HCT116 (cell line): Measurements from ENCODE around the gene PLEKHG5. TPM values are rescaled to one million over a fixed set of nuclear protein-coding genes. Genes with fewer than 3 reads are reported as not detected.

Source experiments
- ATAC-seq: fragments of 200-7000 bp; cut with Tn5 transposase; 2 replicates; pipeline ENCODE4 v1.9.1; 2020; ENCODE audit warnings: mild to moderate bottlenecking, moderate library complexity
- BruUV-seq: library from RNA; stranded (reverse); fragments of 400-500 nt; replicated peaks from 2 replicates; lab custom pipeline; 2021; lab: Mats Ljungman, UMichigan
- CTCF ChIA-PET: fragments of 300-600 bp; sonication (Branson Sonifier 250); formaldehyde crosslinking; loops from one replicate; lab custom pipeline; 2021; ENCODE audit warnings: antibody characterized with exemption; lab: Charles Lee
- POLR2A ChIA-PET: fragments of 300-600, 350-600 bp; sonication (Branson Sonifier 250); formaldehyde crosslinking; loops from one replicate; lab custom pipeline; 2021; ENCODE audit warnings: antibody characterized with exemption; lab: Charles Lee
- RAD21 ChIA-PET, 2 experiments: fragments of 300-600 bp; sonication (Branson Sonifier 250); formaldehyde crosslinking; loops; one replicate each; lab custom pipeline; 2023; ENCODE audit warnings: low total read pairs in 2 of 2; ENCODE audit not compliant: uncharacterized antibody in 2 of 2, unreplicated experiment in 2 of 2, low non-redundant PET in 1 of 2; lab: Charles Lee
- DNase-seq: peaks from one replicate; pipeline ENCODE4 v3.0.0-alpha.2; 2010; ENCODE audit warnings: low read depth, low spot score
- H2AFZ ChIP-seq: fragments of 200-600 bp; shearing (Covaris generic), sonication (generic); 2 replicates; pipeline ENCODE4 v1.6.1; 2017; ENCODE audit warnings: low read depth, mixed run types, mixed read lengths, antibody characterized with exemption, low read length; ENCODE audit not compliant: poor library complexity, severe bottlenecking
- H3K27ac ChIP-seq: 2 replicates; pipeline ENCODE4 v1.5.1; 2012; ENCODE audit warnings: low read depth, low read length
- H3K27me3 ChIP-seq: fragments of 200-600 bp; sonication (generic); 2 replicates; pipeline ENCODE4 v1.6.1; 2016; ENCODE audit warnings: mixed run types, low read length, mixed read lengths; ENCODE audit not compliant: insufficient read depth
- H3K36me3 ChIP-seq, 2 experiments: fragments of 200-500 bp in 1 of 2; fragments of 200-600 bp in 1 of 2; sonication (Bioruptor generic) in 1 of 2; sonication (generic) in 1 of 2; 2 replicates each; pipeline versions ENCODE4 v1.5.1 to v1.6.1; 2014 to 2016; ENCODE audit warnings: low read length in 2 of 2, inconsistent platforms in 1 of 2, mixed read lengths in 1 of 2, mixed run types in 1 of 2; ENCODE audit not compliant: insufficient read depth in 2 of 2, control insufficient read depth in 1 of 2
- H3K4me1 ChIP-seq, 2 experiments: fragments of 200-600 bp in 1 of 2; sonication (generic) in 1 of 2; 2 replicates each; pipeline versions ENCODE4 v1.5.1 to v1.6.1; 2012 to 2017; ENCODE audit warnings: low read length in 2 of 2, inconsistent platforms in 1 of 2, mild to moderate bottlenecking in 1 of 2, mixed read lengths in 1 of 2, mixed run types in 1 of 2, moderate library complexity in 1 of 2; ENCODE audit not compliant: insufficient read depth in 2 of 2, control insufficient read depth in 1 of 2
- H3K4me2 ChIP-seq: fragments of 200-600 bp; sonication (generic); 2 replicates; pipeline ENCODE4 v1.6.1; 2017; ENCODE audit warnings: mixed run types, low read length, mixed read lengths
- H3K4me3 ChIP-seq, 2 experiments: fragments of 200-600 bp in 1 of 2; sonication (generic) in 1 of 2; replicated peaks in 1 of 2; 2 replicates each; pipeline ENCODE4 v1.5.1; 2011 to 2016; ENCODE audit warnings: low read length in 2 of 2, control low read depth in 1 of 2, low read depth in 1 of 2, mild to moderate bottlenecking in 1 of 2, mixed read lengths in 1 of 2, mixed run types in 1 of 2
- H3K79me2 ChIP-seq: fragments of 200-600 bp; sonication (generic); 2 replicates; pipeline ENCODE4 v1.6.1; 2017; ENCODE audit warnings: mild to moderate bottlenecking, mixed run types, low read length, moderate library complexity, mixed read lengths; ENCODE audit not compliant: insufficient read depth
- H3K9ac ChIP-seq: fragments of 200-600 bp; sonication (generic); 2 replicates; pipeline ENCODE4 v1.6.1; 2016; ENCODE audit warnings: low read length, mixed read lengths
- H3K9me2 ChIP-seq: fragments of 200-600 bp; sonication (generic), shearing (Covaris generic); 2 replicates; pipeline ENCODE4 v1.6.1; 2017; ENCODE audit warnings: mixed run types, mild to moderate bottlenecking, moderate library complexity; ENCODE audit not compliant: insufficient read depth
- H3K9me3 ChIP-seq, 2 experiments: fragments of 200-500 bp in 1 of 2; fragments of 200-600 bp in 1 of 2; sonication (Bioruptor generic) in 1 of 2; sonication (generic) in 1 of 2; 2 replicates each; pipeline ENCODE4 v1.6.1; 2014 to 2017; ENCODE audit warnings: low read length in 2 of 2, mixed read lengths in 2 of 2, inconsistent platforms in 1 of 2, low read depth in 1 of 2, mild to moderate bottlenecking in 1 of 2, mixed run types in 1 of 2, moderate library complexity in 1 of 2; ENCODE audit not compliant: control insufficient read depth in 1 of 2, insufficient read depth in 1 of 2
- H4K20me1 ChIP-seq: fragments of 200-600 bp; sonication (generic), shearing (Covaris generic); 2 replicates; pipeline ENCODE4 v1.6.1; 2017; ENCODE audit warnings: mixed run types, mild to moderate bottlenecking, moderate library complexity; ENCODE audit not compliant: insufficient read depth
- EGR1 ChIP-seq: IDR thresholded peaks from 2 replicates; pipeline ENCODE4 v1.6.1; 2012; ENCODE audit warnings: low read depth
- ELF1 ChIP-seq: IDR thresholded peaks from 2 replicates; pipeline ENCODE4 v1.6.1; 2012; ENCODE audit warnings: low read depth, borderline replicate concordance
- EZH2 ChIP-seq: fragments of 200-600 bp; sonication (generic); IDR thresholded peaks from 2 replicates; pipeline ENCODE4 v1.6.1; 2017; ENCODE audit warnings: antibody characterized with exemption, mixed run types
- FOSL1 ChIP-seq: IDR thresholded peaks from 2 replicates; pipeline ENCODE4 v1.6.1; 2012; ENCODE audit warnings: low read depth
- POLR2AphosphoS5 ChIP-seq: IDR thresholded peaks from 2 replicates; pipeline ENCODE4 v1.6.1; 2011; ENCODE audit warnings: mild to moderate bottlenecking, low read depth, low read length, moderate library complexity
- SIN3A ChIP-seq: IDR thresholded peaks from 2 replicates; pipeline ENCODE4 v1.6.1; 2012; ENCODE audit warnings: low read depth
- SP1 ChIP-seq: IDR thresholded peaks from 2 replicates; pipeline ENCODE4 v1.6.1; 2012; ENCODE audit warnings: low read depth
- SRF ChIP-seq: IDR thresholded peaks from 2 replicates; pipeline ENCODE4 v1.6.1; 2012; ENCODE audit warnings: low read depth
- YY1 ChIP-seq: IDR thresholded peaks from 2 replicates; pipeline ENCODE4 v1.6.1; 2011; ENCODE audit warnings: low read length, low read depth, moderate library complexity, mild to moderate bottlenecking; ENCODE audit not compliant: insufficient replicate concordance; ENCODE audit errors: extremely low read depth
- ZFX ChIP-seq: fragments of 450-650 bp; IDR thresholded peaks from 2 replicates; pipeline ENCODE4 v1.6.1; 2017
- intact Hi-C: fragments of 100-400 bp; cut with micrococcal nuclease; formaldehyde crosslinking; loops from 2 replicates; pipeline ENCODE4 v1.10.0; 2022
- total RNA-seq: library from RNA; stranded (reverse); gene quantifications from one replicate; pipeline ENCODE4 v1.2.1, GENCODE V29; 2021; ENCODE audit not compliant: unreplicated experiment
- TF ChIP-seq, protein P1 (sequence below): IDR thresholded peaks from 2 replicates; pipeline ENCODE4 v1.6.1; 2012

PLEKHG5 gene
- total RNA-seq, 1 experiment from 2014 or later = 33.0 TPM

- no peak for TF ChIP-seq EGR1
- no peak for TF ChIP-seq YY1
- no peak for TF ChIP-seq SP1
- no peak for TF ChIP-seq FOSL1
- TF ChIP-seq ZFX = no peak
- TF ChIP-seq SRF = no peak
- TF ChIP-seq SIN3A = no peak
Observed at GRCh38 chr1:6466023-6466422, 25.4 kb downstream of the PLEKHG5 start, which contains the start of gene TNFRSF25 (continued).

DNA sequence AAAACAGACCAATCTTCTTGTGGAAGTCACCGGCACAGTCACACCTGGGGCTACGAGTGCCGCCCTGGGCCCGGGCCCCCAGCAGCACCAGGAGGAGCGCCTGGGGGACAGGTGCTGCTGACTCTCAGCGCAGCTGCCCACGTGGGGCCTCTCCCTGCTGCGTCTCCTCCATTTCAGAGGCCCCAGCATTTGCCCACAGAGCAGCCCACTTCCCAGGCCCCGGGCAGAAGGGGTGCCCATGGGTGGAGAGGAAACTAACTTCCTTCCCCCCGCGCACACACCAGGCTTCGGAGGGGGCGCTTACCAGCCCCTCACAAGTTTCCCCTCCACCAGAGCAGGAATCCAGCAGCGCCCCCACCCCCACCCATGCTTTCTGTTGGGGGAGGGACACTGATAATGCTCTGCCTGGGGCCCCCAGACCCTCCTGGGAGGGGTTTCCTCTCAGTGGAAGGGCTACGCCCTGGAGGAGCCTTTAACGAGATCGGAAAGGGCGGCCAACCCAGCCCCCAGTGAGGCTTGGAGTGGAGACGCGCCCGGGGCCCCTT lies 25.9 kb downstream of the PLEKHG5 start:
- Histone ChIP-seq H3K36me3 (peaks cover 13 to 17% of the 10 kb centered on the region in 2 experiments; a peak in 2 of 4 replicates), H3K27ac (no peak overlapping the region; the same call in 1 of the 2 replicates), H3K9me3 (no peaks in the 10 kb centered on the region), H3K4me3 (no peak overlapping the region), H3K4me2 (no peak overlapping the region), H3K27me3 (no peaks in the 10 kb centered on the region), H2AFZ (no peak overlapping the region), H4K20me1 (no peaks in the 10 kb centered on the region), H3K9ac (no peak overlapping the region), H3K4me1 (peaks cover 3 to 10% of the 10 kb centered on the region in 2 experiments; a peak in 3 of 4 replicates), H3K9me2 (no peaks in the 10 kb centered on the region), H3K79me2 (no peaks in the 10 kb centered on the region)
- ATAC-seq (no peak), DNase-seq (no peak)
- no TSS peak for BruUV-seq
- intact Hi-C loops = no loop called here
- CTCF ChIA-PET = no interaction called here
- POLR2A ChIA-PET = no interaction called here
- RAD21 ChIA-PET = no interaction called here
- TF ChIP-seq ELF1 = no peak
- TF ChIP-seq EZH2 = no peak
- TF ChIP-seq, protein P1, sequence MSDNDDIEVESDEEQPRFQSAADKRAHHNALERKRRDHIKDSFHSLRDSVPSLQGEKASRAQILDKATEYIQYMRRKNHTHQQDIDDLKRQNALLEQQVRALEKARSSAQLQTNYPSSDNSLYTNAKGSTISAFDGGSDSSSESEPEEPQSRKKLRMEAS = no peak
- no peak for TF ChIP-seq SIN3A
- no peak for TF ChIP-seq SRF
- TF ChIP-seq POLR2AphosphoS5 = no peak
- TF ChIP-seq, all 23 proteins: peak for 0
